K562 (cell line): ENCODE measurements around the gene SHROOM3. TPM values are rescaled to one million over a fixed set of nuclear protein-coding genes. Genes with fewer than 3 reads are reported as not detected.

Source experiments
- ATAC-seq: fragments of 200-7000 bp; cut with Tn5 transposase; 3 replicates; pipeline ENCODE4 v1.9.1; 2020; ENCODE audit warnings: moderate library complexity
- BruUV-seq: library from RNA; stranded (reverse); fragments of 400-500 nt; replicated peaks from 2 replicates; lab custom pipeline; 2021; lab: Mats Ljungman, UMichigan
- CTCF ChIA-PET: fragments of 300-600 bp; formaldehyde crosslinking; extraction: SDS; loops from one replicate; lab custom pipeline; 2021; ENCODE audit warnings: low intra/inter-chr PET ratio; lab: Yijun Ruan, JAX
- POLR2A ChIA-PET: fragments of 300-600, 350-650 bp; sonication (Branson Sonifier 250); formaldehyde crosslinking; extraction: SDS; loops from one replicate; lab custom pipeline; 2021; ENCODE audit warnings: antibody characterized with exemption, inconsistent platforms; lab: Yijun Ruan, JAX
- DNase-seq, 4 experiments: peaks; one replicate each; pipeline versions ENCODE4 v3.0.0 to v3.0.0-alpha.2; 2011 to 2018; ENCODE audit warnings: low spot score in 3 of 4, mixed read lengths in 3 of 4; ENCODE audit errors: extremely low read depth in 1 of 4
- FAIRE-seq: peaks from 2 replicates; lab custom pipeline; 2011; peaks lifted over from hg19 to GRCh38; lab: Jason Lieb, UNC
- H2AFZ ChIP-seq: 2 replicates; pipeline ENCODE4 v1.6.0; 2011; ENCODE audit warnings: low read depth, low read length, control low read depth, inconsistent platforms
- H3K27ac ChIP-seq: fragments of 200-600 bp; 3 replicates; pipeline ENCODE4 v1.8.0; 2011; ENCODE audit warnings: low read depth, mild to moderate bottlenecking, control low read depth, inconsistent platforms, low read length, moderate library complexity, mixed read lengths; ENCODE audit errors: extremely low read depth
- H3K27me3 ChIP-seq, 2 experiments: fragments of 300-600 bp in 1 of 2; 2 replicates in 1 of 2; 3 replicates in 1 of 2; pipeline versions ENCODE4 v1.6.0 to v1.8.0; 2011; ENCODE audit warnings: inconsistent platforms in 2 of 2, low read length in 2 of 2, mild to moderate bottlenecking in 1 of 2, mixed read lengths in 1 of 2, moderate library complexity in 1 of 2; ENCODE audit not compliant: control insufficient read depth in 2 of 2, insufficient read depth in 2 of 2
- H3K36me3 ChIP-seq: fragments of 300-600 bp; 3 replicates; pipeline ENCODE4 v1.8.0; 2011; ENCODE audit warnings: mild to moderate bottlenecking, low read length, inconsistent platforms; ENCODE audit not compliant: control insufficient read depth, insufficient read depth
- H3K4me1 ChIP-seq, 2 experiments: fragments of 200-600 bp in 1 of 2; replicated peaks in 1 of 2; 2 replicates in 1 of 2; 3 replicates in 1 of 2; pipeline versions ENCODE4 v1.5.1 to v1.8.0; 2011; ENCODE audit warnings: inconsistent platforms in 2 of 2, low read length in 2 of 2, mild to moderate bottlenecking in 1 of 2, mixed read lengths in 1 of 2, moderate library complexity in 1 of 2; ENCODE audit not compliant: control insufficient read depth in 2 of 2, insufficient read depth in 2 of 2
- H3K4me2 ChIP-seq: 2 replicates; pipeline ENCODE4 v1.6.1; 2011; ENCODE audit warnings: low read length, control low read depth, inconsistent platforms, mixed read lengths; ENCODE audit not compliant: insufficient read depth
- H3K4me3 ChIP-seq: fragments of 200-600 bp; sonication (generic), shearing (Covaris generic); 2 replicates; pipeline ENCODE4 v1.5.1; 2016; ENCODE audit warnings: control low read depth, inconsistent platforms
- H3K79me2 ChIP-seq: fragments of 200-600 bp; 3 replicates; pipeline ENCODE4 v1.8.0; 2011; ENCODE audit warnings: low read length, inconsistent platforms; ENCODE audit not compliant: control insufficient read depth, insufficient read depth
- H3K9ac ChIP-seq, 2 experiments: 2 replicates each; pipeline versions ENCODE4 v1.6.0 to v1.6.1; 2011; ENCODE audit warnings: low read depth in 2 of 2, low read length in 2 of 2, control low read depth in 1 of 2, inconsistent platforms in 1 of 2, mild to moderate bottlenecking in 1 of 2, mixed read lengths in 1 of 2; ENCODE audit not compliant: insufficient read depth in 1 of 2
- H3K9me1 ChIP-seq: one replicate; pipeline ENCODE4 v1.6.0; 2011; ENCODE audit warnings: inconsistent platforms, mild to moderate bottlenecking, low read length, moderate library complexity; ENCODE audit not compliant: control insufficient read depth, insufficient read depth
- H3K9me3 ChIP-seq: replicated peaks from 2 replicates; pipeline ENCODE4 v1.5.1; 2011; ENCODE audit warnings: low read depth, low read length, inconsistent platforms; ENCODE audit not compliant: control insufficient read depth, insufficient read depth
- H4K20me1 ChIP-seq: replicated peaks from 2 replicates; pipeline ENCODE4 v1.6.1; 2011; ENCODE audit warnings: low read length, inconsistent platforms, mixed read lengths; ENCODE audit not compliant: control insufficient read depth, insufficient read depth
- DMBX1 ChIP-seq: fragments of 250-450 bp; sonication (Bioruptor Pico); IDR thresholded peaks from 2 replicates; pipeline ENCODE4 v1.8.0; 2022; ENCODE audit warnings: inconsistent platforms, mild to moderate bottlenecking, moderate library complexity, borderline replicate concordance
- GATAD2B ChIP-seq: fragments of 450-650 bp; IDR thresholded peaks from 2 replicates; pipeline ENCODE4 v1.6.1; 2017; ENCODE audit warnings: mild to moderate bottlenecking, borderline replicate concordance
- MITF ChIP-seq: IDR thresholded peaks from 2 replicates; pipeline ENCODE4 v1.6.1; 2014; ENCODE audit warnings: antibody characterized with exemption
- PREB ChIP-seq: sonication (generic); formaldehyde crosslinking; IDR thresholded peaks from 2 replicates; pipeline ENCODE4 v1.8.1; 2023; ENCODE audit warnings: mild to moderate bottlenecking, missing genetic modification reagents
- PTRF ChIP-seq: fragments of 450-650 bp; IDR thresholded peaks from 2 replicates; pipeline ENCODE4 v1.6.1; 2016; ENCODE audit warnings: mild to moderate bottlenecking, missing genetic modification characterization, missing compliant biosample characterization
- RBFOX2 ChIP-seq: fragments of 200-400 bp; formaldehyde crosslinking; IDR thresholded peaks from 2 replicates; pipeline ENCODE4 v1.6.1; 2017; ENCODE audit warnings: low read depth, mild to moderate bottlenecking, low read length, moderate library complexity
- SP2 ChIP-seq: IDR thresholded peaks from 2 replicates; pipeline ENCODE4 v1.6.1; 2011; ENCODE audit warnings: mild to moderate bottlenecking, low read depth, low read length, moderate library complexity; ENCODE audit not compliant: poor library complexity, severe bottlenecking; ENCODE audit errors: extremely low read depth
- ZNF699 ChIP-seq: fragments of 250-450 bp; sonication (Bioruptor Pico); IDR thresholded peaks from 2 replicates; pipeline ENCODE4 v1.8.0; 2021; ENCODE audit warnings: mild to moderate bottlenecking, moderate library complexity; ENCODE audit not compliant: insufficient replicate concordance
- ZNF778 ChIP-seq: fragments of 450-650 bp; formaldehyde crosslinking; IDR thresholded peaks from 2 replicates; pipeline ENCODE4 v1.4.0; 2020; ENCODE audit warnings: mild to moderate bottlenecking, moderate library complexity
- WGBS: fragments of 100-300 bp; shearing (Covaris generic); methylation state at CpG from one replicate; pipeline ENCODE4 v1.1.6; 2016; ENCODE audit warnings: low coverage, mixed read lengths; ENCODE audit not compliant: insufficient coverage; ENCODE audit errors: missing lambda C conversion rate; 5-methylcytosine and 5-hydroxymethylcytosine counted together
- in situ Hi-C: fragments of 300-500 bp; cut with MboI; formaldehyde crosslinking; loops from 4 replicates; pipeline ENCODE4 v1.15.0; 2018; ENCODE audit warnings: inconsistent platforms, mixed read lengths
- intact Hi-C: fragments of 100-400 bp; cut with micrococcal nuclease; formaldehyde crosslinking; loops from 2 replicates; pipeline ENCODE4 v1.14.2; 2022
- polyA plus RNA-seq, 8 experiments: library from polyadenylated mRNA; depleted of rRNA in 4 of 8; stranded (reverse) in 5 of 8; unstranded in 3 of 8; fragments of >200 nt; fragmentation: Nextera tagmentation in 2 of 8; fragmentation: Illumina TruSeq in 1 of 8; extraction: Ambion mirVana in 2 of 8; extraction: Trizol in 1 of 8; gene quantifications; 2 replicates each; pipeline versions ENCODE4 v1.2.1 to v1.2.3, GENCODE V29; 2011 to 2014; ENCODE audit warnings: inconsistent platforms in 1 of 8, missing spikeins in 1 of 8
- total RNA-seq, 7 experiments: library from RNA; depleted of rRNA in 6 of 7; stranded (reverse); fragments of >200 nt in 6 of 7; fragmentation: Illumina TruSeq in 2 of 7; extraction: Trizol in 2 of 7; gene quantifications; 2 replicates each; pipeline versions ENCODE4 v1.2.1 to v1.2.3, GENCODE V29; 2011 to 2021; ENCODE audit warnings: low replicate concordance in 1 of 7

The SHROOM3 gene
- total and polyA plus RNA-seq, 9 of the 15 experiments (the other 6 are each of a cell fraction or from before 2014, with no cell fraction given) = 0.01 to 0.07 TPM; not detected in 7

GRCh38 chr4:76531597-76531996 is 96.6 kb downstream of the SHROOM3 start:
- no peaks in the 10 kb centered on the region for H3K4me1 ChIP-seq
- no peaks in the 10 kb centered on the region for H3K9me1 ChIP-seq
- WGBS = 0% methylated on average over 1 of the region's 2 CpGs
- TF ChIP-seq RBFOX2 (no peak), ZNF778 (CRISPR knock-in tag) (no peak), MITF (no peak), ZNF699 (CRISPR knock-in tag) (no peak), DMBX1 (CRISPR knock-in tag) (no peak), PTRF (tag) (no peak), SP2 (no peak), GATAD2B (no peak), PREB (CRISPR knock-in tag) (no peak)
- TF ChIP-seq, all 486 proteins: peak for 0
- no peak for ATAC-seq
- no TSS peak for BruUV-seq
- Histone ChIP-seq H3K36me3 (no peaks in the 10 kb centered on the region), H4K20me1 (no peaks in the 10 kb centered on the region), H3K9ac (no peak overlapping the region), H2AFZ (no peak overlapping the region), H3K4me3 (no peak overlapping the region), H3K79me2 (no peaks in the 10 kb centered on the region), H3K27me3 (peaks cover 10 to 16% of the 10 kb centered on the region in 2 experiments; a peak in 4 of 5 replicates), H3K27ac (no peak overlapping the region), H3K9me3 (no peaks in the 10 kb centered on the region), H3K4me2 (no peak overlapping the region)
- CTCF ChIA-PET = no interaction called here
- in situ Hi-C loops = no loop called here
- no peak for FAIRE-seq
- DNase-seq = no peak
- intact Hi-C loops = no loop called here
- POLR2A ChIA-PET = interaction anchor here (0.7 kb wide), 1 partner anchor 772 kb away, joined by 4 read pairs; no protein-coding TSS in a partner anchor
